ENCODE results near the gene OR2T10. TPM values are rescaled to one million over a fixed set of nuclear protein-coding genes. Genes with fewer than 3 reads are reported as not detected.

OR2T10 gene
- total and polyA plus RNA-seq, 7 donors, result 0.01 TPM; not detected in 6

DNA sequence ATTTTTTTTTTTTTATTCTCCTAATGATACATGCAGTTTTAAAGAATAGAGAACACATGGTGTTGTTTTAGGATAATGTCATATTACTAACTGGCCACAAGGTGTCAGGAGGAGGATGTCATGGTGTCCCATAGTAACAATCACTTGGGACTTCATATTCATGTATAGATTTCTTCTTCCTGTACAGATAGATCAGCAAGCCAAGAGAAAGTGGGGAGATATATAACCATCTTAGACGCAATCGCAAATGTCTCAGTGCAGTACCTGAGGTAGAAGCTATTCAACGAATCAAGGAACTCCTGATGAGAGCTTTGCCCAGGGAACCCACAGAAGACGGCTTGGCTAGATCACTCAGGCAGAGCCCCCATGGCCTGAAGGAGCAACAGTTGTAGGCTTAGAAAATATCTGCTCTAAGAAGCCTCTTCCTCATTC, 25.1 kb upstream of the OR2T10 start:
- intact Hi-C loops (cut with DNase I), result no loop called here
- TF ChIP-seq CTCF (IDR thresholded peaks at IDR 0.05) (peak in 3 of 4 experiments; percentile 23 to 41 (median 29)), POLR2AphosphoS5 (IDR thresholded peaks at IDR 0.05) (no peak)
- no peak for DNase-seq
- H3K4me1 ChIP-seq, result no peaks in the 10 kb centered on the region
- no peaks in the 10 kb centered on the region for H3K27me3 ChIP-seq
- no peak overlapping the region for H3K27ac ChIP-seq
- no peaks in the 10 kb centered on the region for H3K9me3 ChIP-seq
- H3K4me3 ChIP-seq, result no peak overlapping the region
- no peaks in the 10 kb centered on the region for H3K36me3 ChIP-seq
- 38 to 69% methylated on average over 4 of the region's 4 CpGs for whole genome bisulfite sequencing, 2 donors

- Histone ChIP-seq H3K36me3 (no peaks in the 10 kb centered on the region), H3K9me3 (no peaks in the 10 kb centered on the region), H3K4me1 (no peaks in the 10 kb centered on the region), H3K27me3 (no peaks in the 10 kb centered on the region), H3K4me3 (no peak overlapping the region), H3K27ac (no peak overlapping the region)
- WGBS, 2 donors, result 75 to 77% methylated on average over 7 of the region's 7 CpGs
- no peak for TF ChIP-seq EP300 (IDR thresholded peaks at IDR 0.05)
- no peak for TF ChIP-seq POLR2A (IDR thresholded peaks at IDR 0.05)
- no peak for TF ChIP-seq CTCF (IDR thresholded peaks at IDR 0.05)
- no peak for TF ChIP-seq POLR2AphosphoS5 (IDR thresholded peaks at IDR 0.05)
- DNase-seq, result no peak
- intact Hi-C loops (cut with DNase I), result no loop called here
Observed at GRCh38 chr1:248621770-248622169, 24.3 kb upstream of the OR2T10 start.

DNA sequence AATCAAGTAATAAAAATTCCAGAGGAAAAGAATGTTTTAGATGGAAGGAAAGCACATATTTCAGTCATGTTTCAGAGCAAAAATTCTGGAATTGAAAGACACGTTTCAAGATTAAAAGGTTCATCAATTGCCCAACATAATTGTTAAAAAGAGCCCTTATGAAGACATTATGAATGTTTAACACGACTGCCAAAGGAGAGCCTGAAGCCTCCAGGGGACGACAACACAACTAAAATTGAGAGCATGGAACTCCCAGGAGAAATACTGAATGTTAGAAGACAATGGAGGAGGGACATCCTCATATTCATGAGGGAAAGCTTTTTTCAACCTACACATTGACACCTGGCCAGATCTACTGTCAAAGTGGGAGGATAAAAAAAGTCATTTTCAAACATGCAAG, 21.4 kb upstream of the OR2T10 start:
- H3K27ac ChIP-seq, result no peak overlapping the region
- no peaks in the 10 kb centered on the region for H3K4me1 ChIP-seq
- H3K4me3 ChIP-seq, result no peak overlapping the region
- 2 to 6% methylated on average over 3 of the region's 3 CpGs for WGBS, 2 donors
- no peaks in the 10 kb centered on the region for H3K36me3 ChIP-seq
- intact Hi-C loops (cut with DNase I), result no loop called here
- no peaks in the 10 kb centered on the region for H3K27me3 ChIP-seq
- no peaks in the 10 kb centered on the region for H3K9me3 ChIP-seq
- DNase-seq, result no peak
- TF ChIP-seq POLR2AphosphoS5 (IDR thresholded peaks at IDR 0.05) (no peak), EP300 (IDR thresholded peaks at IDR 0.05) (no peak), POLR2A (IDR thresholded peaks at IDR 0.05) (no peak), CTCF (IDR thresholded peaks at IDR 0.05) (peak in 2 of 4 experiments; percentile 29 to 50)

DNA sequence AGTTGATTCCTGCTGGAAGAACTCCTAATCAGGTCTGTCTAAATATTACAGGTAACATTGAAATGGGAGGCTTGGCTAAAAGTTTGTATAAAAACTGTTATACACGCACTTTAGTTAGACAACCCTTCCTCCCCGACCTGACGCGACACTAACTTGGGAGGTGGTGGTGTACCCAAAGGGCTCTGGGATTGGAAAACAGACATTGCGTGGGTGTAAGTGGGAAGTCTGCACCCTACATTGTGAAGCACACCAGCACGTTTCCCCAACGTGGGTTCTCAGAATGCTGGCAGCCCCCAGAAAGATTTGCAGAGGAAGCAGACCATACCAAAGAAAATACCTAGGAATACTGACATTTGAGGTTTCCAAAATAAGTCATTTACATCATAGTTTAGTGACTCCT, 20.6 kb upstream of the OR2T10 start:
- TF ChIP-seq CTCF (IDR thresholded peaks at IDR 0.05) (no peak), POLR2A (IDR thresholded peaks at IDR 0.05) (no peak), EP300 (IDR thresholded peaks at IDR 0.05) (no peak), POLR2AphosphoS5 (IDR thresholded peaks at IDR 0.05) (no peak)
- WGBS, 2 donors, result 81 to 86% methylated on average over 7 of the region's 7 CpGs
- intact Hi-C loops (cut with DNase I), result no loop called here

DNA sequence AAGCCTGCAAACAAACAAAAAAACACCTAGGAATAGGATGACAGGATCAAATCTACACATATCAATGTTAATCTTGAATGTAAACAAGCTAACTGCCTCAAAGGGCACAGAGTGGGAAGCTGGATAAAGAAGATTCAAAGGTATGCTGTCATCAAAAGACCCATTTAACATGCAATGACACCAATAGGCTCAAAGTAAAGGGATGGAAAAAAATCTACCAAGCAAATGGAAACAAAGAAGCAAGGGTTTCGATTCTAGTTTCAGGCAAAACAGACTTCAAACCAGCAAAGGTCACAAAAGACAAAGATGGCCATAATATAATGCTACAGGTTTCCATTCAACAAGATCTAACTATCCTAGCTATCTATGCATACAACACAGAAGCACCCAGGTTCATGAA, 16.2 kb upstream of the OR2T10 start:
- Histone ChIP-seq H3K36me3 (no peaks in the 10 kb centered on the region), H3K4me1 (no peaks in the 10 kb centered on the region), H3K9me3 (no peaks in the 10 kb centered on the region), H3K4me3 (no peak overlapping the region), H3K27me3 (no peaks in the 10 kb centered on the region), H3K27ac (no peak overlapping the region)
- intact Hi-C loops (cut with DNase I), result no loop called here
- DNase-seq, result no peak
- no peak for TF ChIP-seq POLR2AphosphoS5 (IDR thresholded peaks at IDR 0.05)
- WGBS, 2 donors, result 80 to 84% methylated on average over 1 of the region's 1 CpG

More for the DNA sequence above, 20.6 kb upstream of the OR2T10 start:
- no peaks in the 10 kb centered on the region for H3K9me3 ChIP-seq
- no peak for DNase-seq
- H3K36me3 ChIP-seq, result no peaks in the 10 kb centered on the region
- no peaks in the 10 kb centered on the region for H3K4me1 ChIP-seq
- H3K27ac ChIP-seq, result no peak overlapping the region
- no peaks in the 10 kb centered on the region for H3K27me3 ChIP-seq
- no peak overlapping the region for H3K4me3 ChIP-seq

Measured in sigmoid colon (tissue), 7 donors.